ENCODE data around the gene ECD. TPM values are rescaled to one million over a fixed set of nuclear protein-coding genes. Genes with fewer than 3 reads are reported as not detected.

ECD gene
- 27.6 to 35.8 TPM (median 27.6 TPM) in 3 replicates for polyA plus RNA-seq
- polyA plus RNA-seq (2011; ENCODE audit: low read depth): 12.8 TPM
- 14.6 and 27.6 TPM in 2 replicates for polyA plus RNA-seq (2011; cell fraction: cytosol; rRNA removed)
- 33.0 and 39.6 TPM in 2 replicates for polyA plus RNA-seq (2011; cell fraction: nucleus; rRNA removed)
- 11.8 and 20.9 TPM in 2 replicates for polyA plus RNA-seq (2012; ENCODE audit: low replicate concordance)
- 19.1 to 32.2 TPM (median 19.4 TPM) in 3 replicates for polyA minus RNA-seq
- 14.4 TPM for polyA minus RNA-seq (2011; cell fraction: cytosol; rRNA and poly(A)+ RNA removed)
- 22.5 and 32.0 TPM in 2 replicates for polyA minus RNA-seq (2011; cell fraction: nucleus; rRNA and poly(A)+ RNA removed)

DNA sequence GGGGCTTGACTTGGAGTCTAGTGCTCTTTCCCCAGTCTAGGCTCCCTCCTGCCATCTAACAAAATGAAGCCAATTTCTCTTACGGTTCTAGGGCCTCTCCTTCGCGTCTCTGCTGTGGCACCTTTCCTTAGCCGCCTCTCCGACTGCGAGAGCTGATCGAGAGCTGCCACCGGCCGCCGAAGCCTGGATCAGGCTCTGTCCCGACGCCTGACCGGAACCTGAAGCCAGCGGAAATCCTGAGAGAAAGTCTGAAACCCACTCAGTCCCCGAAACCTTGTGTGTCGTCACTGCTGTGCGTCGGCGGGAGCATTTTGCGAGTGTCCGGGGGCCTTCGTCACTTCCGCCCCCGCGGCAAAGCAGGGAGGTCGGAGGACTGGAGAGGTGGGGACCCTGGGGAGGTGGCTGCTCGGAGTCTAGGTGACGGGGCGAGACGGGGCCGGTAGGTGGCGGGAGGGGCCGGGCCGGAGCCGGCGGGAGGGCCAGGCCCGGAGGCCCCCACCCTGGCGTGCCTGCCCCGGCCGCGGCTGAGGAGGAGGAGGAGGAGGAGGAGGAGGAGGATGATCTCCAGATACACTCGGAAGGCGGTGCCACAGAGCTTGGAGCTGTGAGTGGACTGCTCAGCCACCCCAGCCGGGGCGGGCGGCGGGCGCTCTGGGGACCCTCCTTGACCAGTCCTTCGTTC lies at the start of gene ECD, which contains the start of gene FAM149B1:
Gene ECD (minus strand): TSS at position 226 of the 682 bp plus-strand sequence. CDS start 4,071 bp downstream, outside the sequence.
Gene FAM149B1 (plus strand): TSS at position 337 of the 682 bp plus-strand sequence. CDS start 221 bp downstream, at position 558.
- peak within 1 kb of the TSS; percentile 84 for H3K4me2 ChIP-seq (ENCODE audit: control insufficient read depth, extremely low read depth, insufficient read depth, low read depth, low read length)
- no peaks in the 10 kb centered on the region for H3K9me1 ChIP-seq (ENCODE audit: control insufficient read depth, extremely low read depth, insufficient read depth, low read length)
- FAIRE-seq: peak; percentile 94
- no peaks in the 10 kb centered on the region for H3K27me3 ChIP-seq (ENCODE audit: control insufficient read depth, extremely low read depth, insufficient read depth, low read length)
- peaks cover 43% of the 10 kb centered on the region for H3K79me2 ChIP-seq (ENCODE audit: control insufficient read depth, insufficient read depth, low read length)
- peak within 1 kb of the TSS; percentile 94 for H2AFZ ChIP-seq (ENCODE audit: control insufficient read depth, low read length)
- no peak for TF ChIP-seq EZH2 (IDR thresholded peaks at IDR 0.05; ENCODE audit: low read length)
- TF ChIP-seq, protein P1, sequence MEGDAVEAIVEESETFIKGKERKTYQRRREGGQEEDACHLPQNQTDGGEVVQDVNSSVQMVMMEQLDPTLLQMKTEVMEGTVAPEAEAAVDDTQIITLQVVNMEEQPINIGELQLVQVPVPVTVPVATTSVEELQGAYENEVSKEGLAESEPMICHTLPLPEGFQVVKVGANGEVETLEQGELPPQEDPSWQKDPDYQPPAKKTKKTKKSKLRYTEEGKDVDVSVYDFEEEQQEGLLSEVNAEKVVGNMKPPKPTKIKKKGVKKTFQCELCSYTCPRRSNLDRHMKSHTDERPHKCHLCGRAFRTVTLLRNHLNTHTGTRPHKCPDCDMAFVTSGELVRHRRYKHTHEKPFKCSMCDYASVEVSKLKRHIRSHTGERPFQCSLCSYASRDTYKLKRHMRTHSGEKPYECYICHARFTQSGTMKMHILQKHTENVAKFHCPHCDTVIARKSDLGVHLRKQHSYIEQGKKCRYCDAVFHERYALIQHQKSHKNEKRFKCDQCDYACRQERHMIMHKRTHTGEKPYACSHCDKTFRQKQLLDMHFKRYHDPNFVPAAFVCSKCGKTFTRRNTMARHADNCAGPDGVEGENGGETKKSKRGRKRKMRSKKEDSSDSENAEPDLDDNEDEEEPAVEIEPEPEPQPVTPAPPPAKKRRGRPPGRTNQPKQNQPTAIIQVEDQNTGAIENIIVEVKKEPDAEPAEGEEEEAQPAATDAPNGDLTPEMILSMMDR (optimal IDR thresholded peaks at IDR 0.05 in 1 of 3, IDR thresholded peaks at IDR 0.05 in 1 of 3, conservative IDR thresholded peaks at IDR 0.05 in 1 of 3; ENCODE audit: extremely low read depth in 1 of 3, insufficient read depth in 2 of 3, low read length in 3 of 3): peak in 1 of 3 experiments; percentile 15
- H4K20me1 ChIP-seq (ENCODE audit: control insufficient read depth, extremely low read depth, insufficient read depth, low read length): no peaks in the 10 kb centered on the region
- H3K9ac ChIP-seq (ENCODE audit: control insufficient read depth, extremely low read depth, insufficient read depth, low read length): peak within 1 kb of the TSS; percentile 97
- H3K36me3 ChIP-seq (ENCODE audit: control insufficient read depth in 2 of 2, extremely low read depth in 1 of 2, insufficient read depth in 2 of 2, low read length in 2 of 2): peaks cover 0 to 2% of the 10 kb centered on the region in 2 experiments
- DNase-seq (ENCODE audit: low read depth, low spot score): no peak
- dilution Hi-C loops (cut with MboI; ENCODE audit: extremely low pct_ligation_motif_present, low sequenced_read_pairs): no loop called here
- no peaks in the 10 kb centered on the region for H3K4me1 ChIP-seq (ENCODE audit: control insufficient read depth, extremely low read depth, insufficient read depth, low read length)
- peak within 1 kb of the TSS; percentile 89 to 98 (median 89) for H3K4me3 ChIP-seq (ENCODE audit: control insufficient read depth in 2 of 3, extremely low read depth in 1 of 3, insufficient read depth in 2 of 3, low read depth in 1 of 3, low read length in 3 of 3)
- no peaks in the 10 kb centered on the region for H3K9me3 ChIP-seq (ENCODE audit: control insufficient read depth, low read depth, low read length)
- H3K27ac ChIP-seq (ENCODE audit: control insufficient read depth, insufficient read depth, low read length): peak within 1 kb of the TSS; percentile 94

- no peak for FAIRE-seq
These were observed 47.9 kb upstream of the ECD start for GRCh38 chr10:73215749-73216148.

More at GRCh38 chr10:73215749-73216148, 47.9 kb upstream of the ECD start:
- no peaks in the 10 kb centered on the region for H3K9me1 ChIP-seq (ENCODE audit: control insufficient read depth, extremely low read depth, insufficient read depth, low read length)
- no peak overlapping the region for H3K4me2 ChIP-seq (ENCODE audit: control insufficient read depth, extremely low read depth, insufficient read depth, low read depth, low read length)
- no peaks in the 10 kb centered on the region for H3K27me3 ChIP-seq (ENCODE audit: control insufficient read depth, extremely low read depth, insufficient read depth, low read length)
- no peak overlapping the region for H2AFZ ChIP-seq (ENCODE audit: control insufficient read depth, low read length)
- no peak overlapping the region for H3K27ac ChIP-seq (ENCODE audit: control insufficient read depth, insufficient read depth, low read length)
- no peak for TF ChIP-seq EZH2 (IDR thresholded peaks at IDR 0.05; ENCODE audit: low read length)
- TF ChIP-seq, protein P1 (optimal IDR thresholded peaks at IDR 0.05 in 1 of 3, IDR thresholded peaks at IDR 0.05 in 1 of 3, conservative IDR thresholded peaks at IDR 0.05 in 1 of 3; ENCODE audit: extremely low read depth in 1 of 3, insufficient read depth in 2 of 3, low read length in 3 of 3): no peak
- H3K9me3 ChIP-seq (ENCODE audit: control insufficient read depth, low read depth, low read length): no peaks in the 10 kb centered on the region
- H3K79me2 ChIP-seq (ENCODE audit: control insufficient read depth, insufficient read depth, low read length): no peaks in the 10 kb centered on the region
- dilution Hi-C loops (cut with MboI; ENCODE audit: extremely low pct_ligation_motif_present, low sequenced_read_pairs): no loop called here
- H3K9ac ChIP-seq (ENCODE audit: control insufficient read depth, extremely low read depth, insufficient read depth, low read length): no peak overlapping the region
- H3K4me3 ChIP-seq (ENCODE audit: control insufficient read depth in 2 of 3, extremely low read depth in 1 of 3, insufficient read depth in 2 of 3, low read depth in 1 of 3, low read length in 3 of 3): no peak overlapping the region
- DNase-seq (ENCODE audit: low read depth, low spot score): no peak
- no peaks in the 10 kb centered on the region for H4K20me1 ChIP-seq (ENCODE audit: control insufficient read depth, extremely low read depth, insufficient read depth, low read length)
- peaks cover 3 to 7% of the 10 kb centered on the region in 2 experiments for H3K36me3 ChIP-seq (ENCODE audit: control insufficient read depth in 2 of 2, extremely low read depth in 1 of 2, insufficient read depth in 2 of 2, low read length in 2 of 2)
- H3K4me1 ChIP-seq (ENCODE audit: control insufficient read depth, extremely low read depth, insufficient read depth, low read length): no peaks in the 10 kb centered on the region

All from keratinocyte (primary cell).